Measurements from ENCODE around the gene HHAT. TPM values are rescaled to one million over a fixed set of nuclear protein-coding genes. Genes with fewer than 3 reads are reported as not detected.

HHAT gene
- polyA plus RNA-seq, 3 donors, result 1.1 to 1.6 (median 1.5) TPM

GRCh38 chr1:210482491-210482890 is 153.8 kb downstream of the HHAT start:
- intact Hi-C loops (cut with micrococcal nuclease), result no loop called here
- Histone ChIP-seq H2AFZ (ENCODE audit: insufficient read depth, low read depth, low read length, poor library complexity, severe bottlenecking) (no peak overlapping the region), H3K4me2 (replicated peaks; ENCODE audit: extremely low read depth, low read length, poor library complexity, severe bottlenecking) (no peak overlapping the region), H3K4me3 (replicated peaks in 1 of 3; ENCODE audit: low read depth in 2 of 3, low read length in 3 of 3) (no peak overlapping the region), H3K79me2 (ENCODE audit: insufficient read depth, low read length) (no peaks in the 10 kb centered on the region), H4K20me1 (ENCODE audit: insufficient read depth, low read length) (no peaks in the 10 kb centered on the region), H3K4me1 (ENCODE audit: control insufficient read depth in 1 of 2, insufficient read depth in 2 of 2, low read length in 2 of 2) (no peaks in the 10 kb centered on the region), H3K27me3 (ENCODE audit: control insufficient read depth in 2 of 2, insufficient read depth in 2 of 2, low read length in 2 of 2) (no peaks in the 10 kb centered on the region), H3K9me3 (replicated peaks in 1 of 2; ENCODE audit: control insufficient read depth in 1 of 2, insufficient read depth in 1 of 2, low read length in 2 of 2) (no peaks in the 10 kb centered on the region), H3K36me3 (replicated peaks in 1 of 2; ENCODE audit: control insufficient read depth in 1 of 2, insufficient read depth in 2 of 2, low read length in 2 of 2) (no peaks in the 10 kb centered on the region), H3K27ac (ENCODE audit: low read depth in 1 of 2, low read length in 2 of 2) (no peak overlapping the region), H3K9ac (ENCODE audit: insufficient read depth, low read length, poor library complexity, severe bottlenecking) (no peak overlapping the region)
- Mint-ChIP-seq H3K4me3 (no peak overlapping the region), H3K36me3 (no peaks in the 10 kb centered on the region), H3K4me1 (no peaks in the 10 kb centered on the region), H3K27ac (no peak overlapping the region), H3K9me3 (peaks cover 0 to 5% (median 2%) of the 10 kb centered on the region in 7 donors), H3K27me3 (ENCODE audit: low read depth in 3 of 3) (peaks cover 0 to 1% (median 0%) of the 10 kb centered on the region in 3 donors)
- no peak for DNase-seq
- WGBS (ENCODE audit: insufficient coverage), result no CpG with 5 or more reads among the region's 6 CpGs
- TF ChIP-seq, protein P1, sequence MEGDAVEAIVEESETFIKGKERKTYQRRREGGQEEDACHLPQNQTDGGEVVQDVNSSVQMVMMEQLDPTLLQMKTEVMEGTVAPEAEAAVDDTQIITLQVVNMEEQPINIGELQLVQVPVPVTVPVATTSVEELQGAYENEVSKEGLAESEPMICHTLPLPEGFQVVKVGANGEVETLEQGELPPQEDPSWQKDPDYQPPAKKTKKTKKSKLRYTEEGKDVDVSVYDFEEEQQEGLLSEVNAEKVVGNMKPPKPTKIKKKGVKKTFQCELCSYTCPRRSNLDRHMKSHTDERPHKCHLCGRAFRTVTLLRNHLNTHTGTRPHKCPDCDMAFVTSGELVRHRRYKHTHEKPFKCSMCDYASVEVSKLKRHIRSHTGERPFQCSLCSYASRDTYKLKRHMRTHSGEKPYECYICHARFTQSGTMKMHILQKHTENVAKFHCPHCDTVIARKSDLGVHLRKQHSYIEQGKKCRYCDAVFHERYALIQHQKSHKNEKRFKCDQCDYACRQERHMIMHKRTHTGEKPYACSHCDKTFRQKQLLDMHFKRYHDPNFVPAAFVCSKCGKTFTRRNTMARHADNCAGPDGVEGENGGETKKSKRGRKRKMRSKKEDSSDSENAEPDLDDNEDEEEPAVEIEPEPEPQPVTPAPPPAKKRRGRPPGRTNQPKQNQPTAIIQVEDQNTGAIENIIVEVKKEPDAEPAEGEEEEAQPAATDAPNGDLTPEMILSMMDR (IDR thresholded peaks at IDR 0.05), result no peak

DNA sequence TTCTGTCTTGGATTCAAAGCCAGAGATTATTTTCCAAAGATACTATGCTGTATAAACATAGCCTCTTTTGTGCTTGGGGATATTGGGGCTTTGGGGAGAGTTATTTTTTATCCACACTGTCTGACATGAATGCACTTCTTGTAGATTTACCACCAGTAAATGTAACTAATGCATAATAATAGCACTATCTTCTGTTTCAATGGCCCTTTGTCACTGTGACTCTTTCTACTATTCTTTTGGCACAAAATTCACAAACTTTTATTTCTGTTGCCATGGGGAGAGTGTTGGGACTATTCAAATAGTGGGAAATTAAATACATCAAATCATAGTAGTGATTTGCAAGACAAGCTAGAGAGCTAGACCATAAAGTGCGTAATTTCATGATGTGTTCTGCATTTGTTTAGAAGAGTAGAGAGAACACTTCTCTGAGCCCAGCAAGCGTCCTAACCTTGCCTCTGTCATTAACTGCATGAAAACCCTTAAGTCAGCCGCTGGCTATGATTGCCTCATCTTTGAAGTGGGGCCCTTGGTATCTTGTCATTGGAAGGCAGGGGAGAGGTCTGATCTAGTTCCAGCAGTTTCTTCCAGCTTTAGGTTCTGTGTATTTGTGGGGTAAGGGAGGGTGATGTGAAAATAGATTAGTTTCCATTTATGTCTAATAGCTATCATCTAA is 154.4 kb downstream of the HHAT start:
- H3K4me1 ChIP-seq (ENCODE audit: control insufficient read depth in 1 of 2, insufficient read depth in 2 of 2, low read length in 2 of 2), result no peaks in the 10 kb centered on the region
- no peaks in the 10 kb centered on the region for H3K27me3 ChIP-seq (ENCODE audit: control insufficient read depth in 2 of 2, insufficient read depth in 2 of 2, low read length in 2 of 2)
- no peaks in the 10 kb centered on the region for H3K36me3 ChIP-seq (replicated peaks in 1 of 2; ENCODE audit: control insufficient read depth in 1 of 2, insufficient read depth in 2 of 2, low read length in 2 of 2)
- 93% methylated on average over 2 of the region's 3 CpGs for WGBS (ENCODE audit: insufficient coverage)
- no peak overlapping the region for H3K9ac ChIP-seq (ENCODE audit: insufficient read depth, low read length, poor library complexity, severe bottlenecking)
- H3K79me2 ChIP-seq (ENCODE audit: insufficient read depth, low read length), result no peaks in the 10 kb centered on the region
- no peak overlapping the region for H3K27ac ChIP-seq (ENCODE audit: low read depth in 1 of 2, low read length in 2 of 2)
- no peaks in the 10 kb centered on the region for H4K20me1 ChIP-seq (ENCODE audit: insufficient read depth, low read length)
- no peak overlapping the region for H3K4me2 ChIP-seq (replicated peaks; ENCODE audit: extremely low read depth, low read length, poor library complexity, severe bottlenecking)
- intact Hi-C loops (cut with micrococcal nuclease), result no loop called here
- no peak overlapping the region for H3K4me3 ChIP-seq (replicated peaks in 1 of 3; ENCODE audit: low read depth in 2 of 3, low read length in 3 of 3)
- H2AFZ ChIP-seq (ENCODE audit: insufficient read depth, low read depth, low read length, poor library complexity, severe bottlenecking), result no peak overlapping the region
- H3K9me3 ChIP-seq (replicated peaks in 1 of 2; ENCODE audit: control insufficient read depth in 1 of 2, insufficient read depth in 1 of 2, low read length in 2 of 2), result no peaks in the 10 kb centered on the region
- DNase-seq, result no peak
- Mint-ChIP-seq H3K4me3 (no peak overlapping the region), H3K9me3 (peaks cover 0 to 5% (median 0%) of the 10 kb centered on the region in 7 donors), H3K4me1 (no peaks in the 10 kb centered on the region), H3K27ac (no peak overlapping the region), H3K36me3 (no peaks in the 10 kb centered on the region), H3K27me3 (ENCODE audit: low read depth in 3 of 3) (peaks cover 0 to 1% (median 0%) of the 10 kb centered on the region in 3 donors)
- TF ChIP-seq, protein P1 (IDR thresholded peaks at IDR 0.05), result no peak
